LNCAP (cell line): ENCODE data around the gene RAB21.

ENCODE experiments used
- TF ChIP-seq, protein P1 (sequence below): fragments of 450-650 bp; IDR thresholded peaks from 2 replicates; pipeline ENCODE4 v1.5.1; 2017; ENCODE audit warnings: mild to moderate bottlenecking

Gene RAB21

DNA sequence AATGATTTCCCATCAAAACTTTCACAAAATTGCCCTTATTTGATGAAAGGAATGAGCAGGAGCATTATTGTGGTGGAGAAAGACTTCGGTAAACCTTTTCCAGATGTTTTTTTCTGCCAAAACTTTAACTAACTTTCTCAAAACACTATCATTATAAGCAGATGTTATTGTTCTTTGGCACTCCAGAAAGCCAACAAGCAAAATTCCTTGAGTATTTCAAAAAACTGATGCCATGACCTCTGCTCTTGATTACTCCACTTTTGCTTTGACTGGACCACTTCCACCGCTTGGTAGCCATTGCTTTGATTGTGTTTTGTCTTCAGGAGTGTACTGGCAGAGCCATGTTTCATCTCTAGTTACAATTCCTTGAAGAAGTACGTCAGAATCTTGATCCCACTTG lies 29.7 kb upstream of the RAB21 start:
- TF ChIP-seq, protein P1, sequence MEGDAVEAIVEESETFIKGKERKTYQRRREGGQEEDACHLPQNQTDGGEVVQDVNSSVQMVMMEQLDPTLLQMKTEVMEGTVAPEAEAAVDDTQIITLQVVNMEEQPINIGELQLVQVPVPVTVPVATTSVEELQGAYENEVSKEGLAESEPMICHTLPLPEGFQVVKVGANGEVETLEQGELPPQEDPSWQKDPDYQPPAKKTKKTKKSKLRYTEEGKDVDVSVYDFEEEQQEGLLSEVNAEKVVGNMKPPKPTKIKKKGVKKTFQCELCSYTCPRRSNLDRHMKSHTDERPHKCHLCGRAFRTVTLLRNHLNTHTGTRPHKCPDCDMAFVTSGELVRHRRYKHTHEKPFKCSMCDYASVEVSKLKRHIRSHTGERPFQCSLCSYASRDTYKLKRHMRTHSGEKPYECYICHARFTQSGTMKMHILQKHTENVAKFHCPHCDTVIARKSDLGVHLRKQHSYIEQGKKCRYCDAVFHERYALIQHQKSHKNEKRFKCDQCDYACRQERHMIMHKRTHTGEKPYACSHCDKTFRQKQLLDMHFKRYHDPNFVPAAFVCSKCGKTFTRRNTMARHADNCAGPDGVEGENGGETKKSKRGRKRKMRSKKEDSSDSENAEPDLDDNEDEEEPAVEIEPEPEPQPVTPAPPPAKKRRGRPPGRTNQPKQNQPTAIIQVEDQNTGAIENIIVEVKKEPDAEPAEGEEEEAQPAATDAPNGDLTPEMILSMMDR: no peak

DNA sequence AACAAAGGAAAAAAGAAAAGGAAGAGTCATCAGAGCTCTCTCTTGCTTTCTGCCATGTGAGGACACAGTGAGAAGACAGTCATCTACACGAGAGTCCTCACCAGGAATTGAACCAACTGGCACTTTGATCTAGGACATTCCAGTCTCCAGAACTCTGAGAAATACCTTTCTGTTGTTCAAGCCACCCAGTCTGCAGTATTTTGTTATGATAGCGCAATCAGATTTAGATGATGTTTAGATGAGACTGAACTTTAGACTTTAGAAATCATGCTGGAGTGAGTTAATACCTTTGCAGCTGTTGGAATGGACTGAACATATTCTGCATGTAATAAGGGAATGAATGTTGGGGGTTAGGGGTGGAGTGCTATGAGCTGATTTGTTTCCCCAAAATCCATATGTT lies 28.1 kb upstream of the RAB21 start:
- TF ChIP-seq, protein P1: no peak

DNA sequence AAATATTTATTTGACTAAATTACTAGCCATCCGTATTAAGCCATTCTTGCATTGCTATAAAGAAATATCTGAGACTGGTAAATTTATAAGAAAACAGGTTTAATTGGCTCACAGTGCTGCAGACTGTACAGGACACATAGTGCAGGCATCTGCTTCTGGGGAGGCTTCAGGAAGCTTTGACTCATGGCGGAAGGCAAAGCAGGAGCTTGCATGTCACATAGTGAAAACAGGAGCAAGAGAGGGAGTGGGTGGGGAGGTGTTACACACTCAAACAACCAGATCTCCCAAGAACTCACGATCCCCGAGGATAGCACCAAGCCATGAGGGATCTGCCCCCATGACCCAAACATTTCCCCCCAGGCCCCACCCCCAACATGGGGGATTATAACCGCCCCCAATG lies 26.7 kb upstream of the RAB21 start:
- TF ChIP-seq, protein P1: no peak

DNA sequence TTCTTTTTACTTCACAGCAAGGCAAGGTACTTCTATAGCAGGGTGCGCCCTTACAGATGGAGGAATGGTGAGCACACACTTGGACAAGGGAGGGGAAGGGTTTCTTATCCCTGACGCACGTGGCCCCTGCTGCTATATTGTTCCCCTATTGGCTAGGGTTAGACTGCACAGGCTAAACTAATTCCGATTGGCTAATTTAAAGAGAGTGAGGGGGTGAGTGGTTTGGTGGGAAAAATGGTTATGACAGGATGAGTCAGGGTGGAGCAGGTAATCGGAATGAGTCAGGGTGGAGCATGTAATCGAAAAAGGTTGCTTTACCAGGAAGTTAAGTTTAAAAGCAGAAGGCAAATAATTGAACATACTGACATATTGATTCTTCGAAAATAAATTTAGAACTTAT lies 23.7 kb upstream of the RAB21 start:
- TF ChIP-seq, protein P1: no peak

DNA sequence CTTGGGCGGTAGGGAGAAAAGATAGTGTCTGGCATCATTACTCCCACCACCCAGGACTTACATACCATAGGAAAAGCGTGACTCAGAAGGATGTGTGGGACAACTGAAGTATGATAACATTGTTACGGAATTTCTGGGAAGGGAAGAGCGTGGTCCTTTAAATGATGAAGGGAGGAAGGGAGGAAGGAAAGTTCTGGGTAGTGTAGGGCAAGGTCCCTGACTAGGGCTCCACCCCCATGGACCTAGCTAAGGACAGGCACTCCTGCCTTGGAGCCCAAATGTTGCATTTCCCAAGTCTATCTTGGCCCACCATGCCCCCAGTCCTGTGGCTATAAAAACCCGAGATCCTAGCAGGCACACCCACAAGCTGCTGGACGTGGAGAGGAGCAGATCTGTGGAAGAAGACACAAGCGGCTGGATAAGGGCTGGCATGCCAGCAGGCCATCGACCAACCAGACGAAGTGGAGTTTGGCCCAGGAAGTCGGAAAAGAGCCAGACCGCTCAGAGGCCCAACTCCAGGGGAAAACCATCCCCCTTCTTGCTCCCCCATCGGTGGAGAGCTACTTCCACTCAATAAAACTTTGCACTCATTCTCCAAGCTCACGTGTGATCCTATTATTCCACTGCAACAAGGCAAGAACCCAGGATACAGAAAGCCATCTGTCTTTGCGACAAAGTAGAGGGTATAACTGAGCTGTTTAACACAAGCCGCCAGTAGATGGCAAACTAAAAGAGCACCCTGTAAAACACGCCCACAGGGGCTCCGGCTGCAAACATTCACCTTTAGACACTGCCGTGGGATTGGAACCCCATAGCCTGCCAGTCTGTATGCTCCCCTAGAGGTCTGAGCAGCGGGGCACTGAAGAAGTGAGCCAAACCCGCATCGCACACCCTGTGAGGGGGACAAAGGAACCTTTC lies 23.0 kb upstream of the RAB21 start:
- TF ChIP-seq, protein P1: no peak

DNA sequence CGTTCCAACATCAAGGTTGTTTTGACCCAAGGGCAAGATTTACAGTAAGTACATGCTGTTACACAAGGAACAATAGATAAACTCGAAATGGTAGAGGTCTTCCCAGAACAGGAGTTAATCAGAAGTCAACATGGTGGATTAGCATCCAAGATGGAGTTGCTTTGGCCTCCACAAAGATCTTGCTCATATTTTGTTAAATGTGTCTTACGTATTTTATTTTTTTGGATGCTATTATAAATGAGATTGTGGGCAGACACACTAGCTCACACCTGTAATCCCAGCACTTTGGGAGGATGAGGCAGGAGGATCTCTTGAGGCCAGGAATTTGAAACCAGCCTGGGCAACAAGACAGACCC lies 22.3 kb upstream of the RAB21 start:
- TF ChIP-seq, protein P1: no peak

DNA sequence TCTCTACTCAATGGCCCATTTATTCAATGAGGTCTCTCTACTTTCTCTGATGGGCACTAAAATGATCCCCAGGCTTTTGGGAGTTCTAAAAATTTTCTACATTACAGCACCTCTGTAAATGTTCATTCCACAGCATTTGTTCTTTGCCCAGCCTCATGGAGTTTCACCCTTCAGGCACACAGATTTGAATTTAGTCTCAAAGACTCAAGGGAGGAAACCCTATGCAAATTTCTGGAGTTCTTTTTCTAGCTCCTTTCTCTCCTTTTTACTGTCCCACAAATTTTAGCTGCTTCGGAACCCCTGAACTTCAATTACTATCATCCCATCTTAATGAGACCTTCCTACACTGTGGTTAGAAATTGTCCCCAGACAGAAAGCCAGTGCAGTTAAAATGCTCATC lies 17.5 kb upstream of the RAB21 start:
- TF ChIP-seq, protein P1: no peak
